Body of pancreas (tissue), 4 donors: ENCODE data around the gene DUSP18.

ENCODE experiments used
- CTCF ChIP-seq, 7 experiments: fragments of 450-650 bp in 4 of 7; fragments of 200-600 bp in 3 of 7; sonication (generic) in 3 of 7; IDR thresholded peaks; one replicate each; pipeline ENCODE4 v1.5.1; 2016 to 2019; ENCODE audit warnings: antibody characterized with exemption in 7 of 7
- POLR2A ChIP-seq, 3 donors: fragments of 450-650 bp; IDR thresholded peaks; one replicate each; pipeline ENCODE4 v1.6.1; 2016; ENCODE audit warnings: antibody characterized with exemption in 3 of 3, mild to moderate bottlenecking in 2 of 3

DNA sequence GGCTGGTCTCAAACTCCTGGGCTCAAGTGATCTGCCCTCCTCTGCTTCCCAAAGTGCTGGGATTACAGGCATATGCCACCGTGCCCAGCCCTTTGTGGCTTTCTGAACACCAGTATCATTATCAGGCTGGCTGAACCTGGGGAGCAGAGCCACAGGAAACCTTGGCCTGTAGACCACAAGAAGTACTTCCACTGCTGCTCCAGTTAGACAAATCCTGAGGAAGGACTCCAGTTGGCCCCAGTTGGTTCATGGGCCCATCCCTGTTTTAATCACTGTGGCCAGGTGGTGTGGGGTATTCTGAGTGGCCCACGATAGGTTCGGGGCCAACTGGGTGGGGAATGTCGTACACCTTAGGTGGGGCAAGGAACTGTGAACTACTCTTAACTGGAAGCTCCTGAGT lies 5.5 kb upstream of the DUSP18 start:
- TF ChIP-seq CTCF (IDR thresholded peaks at IDR 0.05) (no peak), POLR2A (IDR thresholded peaks at IDR 0.05) (no peak)
